Immature natural killer cell (primary cell): ENCODE data around the gene TAS2R1. TPM values are rescaled to one million over a fixed set of nuclear protein-coding genes. Genes with fewer than 3 reads are reported as not detected.

ENCODE experiments used
- DNase-seq, 3 donors: peaks; one replicate each; pipeline ENCODE4 v3.0.0; 2022; ENCODE audit warnings: mixed read lengths in 1 of 3
- H3K27ac Mint-ChIP-seq, 6 donors: one replicate each; pipeline ENCODE4 v1.8.0; 2020; ENCODE audit warnings: mixed read lengths in 6 of 6, mild to moderate bottlenecking in 5 of 6, inconsistent platforms in 4 of 6, moderate library complexity in 3 of 6
- H3K27me3 Mint-ChIP-seq, 3 donors: one replicate each; pipeline ENCODE4 v1.8.0; 2020 to 2021; ENCODE audit warnings: low read depth in 3 of 3, mild to moderate bottlenecking in 3 of 3, mixed read lengths in 3 of 3, moderate library complexity in 3 of 3, inconsistent platforms in 1 of 3
- H3K36me3 Mint-ChIP-seq, 3 donors: one replicate each; pipeline ENCODE4 v1.8.0; 2020; ENCODE audit warnings: mixed read lengths in 3 of 3, inconsistent platforms in 2 of 3, mild to moderate bottlenecking in 2 of 3
- H3K4me1 Mint-ChIP-seq, 2 donors: one replicate each; pipeline ENCODE4 v1.8.0; 2020; ENCODE audit warnings: inconsistent platforms in 2 of 2, mild to moderate bottlenecking in 2 of 2, mixed read lengths in 2 of 2, moderate library complexity in 1 of 2
- H3K4me3 Mint-ChIP-seq, 5 donors: one replicate each; pipeline ENCODE4 v1.8.0; 2020; ENCODE audit warnings: mild to moderate bottlenecking in 5 of 5, mixed read lengths in 5 of 5, inconsistent platforms in 3 of 5, moderate library complexity in 3 of 5
- H3K9me3 Mint-ChIP-seq, 6 donors: one replicate each; pipeline ENCODE4 v1.8.0; 2020; ENCODE audit warnings: mild to moderate bottlenecking in 6 of 6, mixed read lengths in 6 of 6, inconsistent platforms in 4 of 6, moderate library complexity in 3 of 6
- polyA plus RNA-seq, 3 donors: library from polyadenylated mRNA; unstranded; fragments of 300-500 nt; fragmentation: Illumina TruSeq; gene quantifications; one replicate each; pipeline ENCODE4 v1.2.3, GENCODE V29; 2021

TAS2R1 gene
- not detected for polyA plus RNA-seq

- peaks cover 0 to 2% (median 0%) of the 10 kb centered on the region in 3 donors for H3K27me3 Mint-ChIP-seq
- H3K36me3 Mint-ChIP-seq, result no peaks in the 10 kb centered on the region
- no peak within 1 kb of the TSS for H3K27ac Mint-ChIP-seq
Measured at GRCh38 chr5:9630251-9630650, at the start of gene TAS2R1. Gene TAS2R1 (minus strand): TSS chr5:9630351. CDS start chr5:9630032, 319 bp downstream.

GRCh38 chr5:9670371-9670770 lies 40.2 kb upstream of the TAS2R1 start:
- Mint-ChIP-seq H3K4me3 (no peak overlapping the region), H3K27ac (no peak overlapping the region)
- no peak for DNase-seq

More at GRCh38 chr5:9630251-9630650, at the start of gene TAS2R1:
- Mint-ChIP-seq H3K4me1 (no peaks in the 10 kb centered on the region), H3K9me3 (peaks cover 7 to 30% (median 8%) of the 10 kb centered on the region in 6 donors), H3K4me3 (no peak within 1 kb of the TSS)
- no peak for DNase-seq

GRCh38 chr5:9667906-9668305 lies 37.8 kb upstream of the TAS2R1 start:
- no peak overlapping the region for H3K4me3 Mint-ChIP-seq
- DNase-seq, result no peak
- no peak overlapping the region for H3K27ac Mint-ChIP-seq
- peaks cover 11 to 35% (median 20%) of the 10 kb centered on the region in 6 donors for H3K9me3 Mint-ChIP-seq
- no peaks in the 10 kb centered on the region for H3K4me1 Mint-ChIP-seq
- H3K27me3 Mint-ChIP-seq, result peaks cover 0 to 2% (median 1%) of the 10 kb centered on the region in 3 donors
- peaks cover 0 to 3% (median 0%) of the 10 kb centered on the region in 3 donors for H3K36me3 Mint-ChIP-seq

More at GRCh38 chr5:9670371-9670770, 40.2 kb upstream of the TAS2R1 start:
- Mint-ChIP-seq H3K27me3 (peaks cover 0 to 2% (median 1%) of the 10 kb centered on the region in 3 donors), H3K4me1 (no peaks in the 10 kb centered on the region), H3K9me3 (peaks cover 11 to 41% (median 17%) of the 10 kb centered on the region in 6 donors), H3K36me3 (peaks cover 0 to 3% (median 0%) of the 10 kb centered on the region in 3 donors)

- H3K4me3 Mint-ChIP-seq, result no peak overlapping the region
Measured at GRCh38 chr5:9663891-9664290, 33.7 kb upstream of the TAS2R1 start.

GRCh38 chr5:9661316-9662015 lies 31.3 kb upstream of the TAS2R1 start:
- Mint-ChIP-seq H3K27ac (no peak overlapping the region), H3K36me3 (peaks cover 0 to 2% (median 0%) of the 10 kb centered on the region in 3 donors), H3K4me3 (no peak overlapping the region), H3K4me1 (no peaks in the 10 kb centered on the region), H3K9me3 (peaks cover 8 to 20% (median 11%) of the 10 kb centered on the region in 6 donors), H3K27me3 (no peaks in the 10 kb centered on the region)
- DNase-seq, result no peak

More at GRCh38 chr5:9663891-9664290, 33.7 kb upstream of the TAS2R1 start:
- no peaks in the 10 kb centered on the region for H3K27me3 Mint-ChIP-seq
- peaks cover 0 to 3% (median 0%) of the 10 kb centered on the region in 3 donors for H3K36me3 Mint-ChIP-seq
- H3K27ac Mint-ChIP-seq, result no peak overlapping the region
- no peak for DNase-seq
- peaks cover 9 to 29% (median 20%) of the 10 kb centered on the region in 6 donors for H3K9me3 Mint-ChIP-seq
- H3K4me1 Mint-ChIP-seq, result no peaks in the 10 kb centered on the region

GRCh38 chr5:9658706-9659105 lies 28.6 kb upstream of the TAS2R1 start:
- Mint-ChIP-seq H3K4me1 (no peaks in the 10 kb centered on the region), H3K4me3 (no peak overlapping the region), H3K36me3 (no peaks in the 10 kb centered on the region), H3K9me3 (peaks cover 4 to 12% (median 6%) of the 10 kb centered on the region in 6 donors), H3K27ac (no peak overlapping the region), H3K27me3 (no peaks in the 10 kb centered on the region)
- no peak for DNase-seq

GRCh38 chr5:9657819-9658218 lies 27.7 kb upstream of the TAS2R1 start:
- no peak for DNase-seq
- Mint-ChIP-seq H3K4me3 (no peak overlapping the region), H3K36me3 (no peaks in the 10 kb centered on the region)

GRCh38 chr5:9655641-9656040 lies 25.5 kb upstream of the TAS2R1 start:
- H3K27me3 Mint-ChIP-seq, result no peaks in the 10 kb centered on the region
- no peaks in the 10 kb centered on the region for H3K36me3 Mint-ChIP-seq
- no peak for DNase-seq
- no peak overlapping the region for H3K4me3 Mint-ChIP-seq
- no peaks in the 10 kb centered on the region for H3K4me1 Mint-ChIP-seq
- no peak overlapping the region for H3K27ac Mint-ChIP-seq
- peaks cover 1 to 12% (median 9%) of the 10 kb centered on the region in 6 donors for H3K9me3 Mint-ChIP-seq

More at GRCh38 chr5:9657819-9658218, 27.7 kb upstream of the TAS2R1 start:
- Mint-ChIP-seq H3K27ac (no peak overlapping the region), H3K9me3 (peaks cover 4 to 12% (median 8%) of the 10 kb centered on the region in 6 donors), H3K4me1 (no peaks in the 10 kb centered on the region), H3K27me3 (no peaks in the 10 kb centered on the region)

GRCh38 chr5:9654886-9655285 lies 24.7 kb upstream of the TAS2R1 start:
- no peaks in the 10 kb centered on the region for H3K4me1 Mint-ChIP-seq
- no peaks in the 10 kb centered on the region for H3K36me3 Mint-ChIP-seq
- H3K27me3 Mint-ChIP-seq, result no peaks in the 10 kb centered on the region
- DNase-seq, result no peak
- no peak overlapping the region for H3K27ac Mint-ChIP-seq
- H3K9me3 Mint-ChIP-seq, result peaks cover 0 to 15% (median 6%) of the 10 kb centered on the region in 6 donors
- no peak overlapping the region for H3K4me3 Mint-ChIP-seq

GRCh38 chr5:9653811-9654210 lies 23.7 kb upstream of the TAS2R1 start:
- Mint-ChIP-seq H3K9me3 (peaks cover 0 to 15% (median 3%) of the 10 kb centered on the region in 6 donors), H3K27ac (no peak overlapping the region), H3K36me3 (no peaks in the 10 kb centered on the region)

GRCh38 chr5:9653061-9653460 lies 22.9 kb upstream of the TAS2R1 start:
- no peak overlapping the region for H3K4me3 Mint-ChIP-seq
- no peak overlapping the region for H3K27ac Mint-ChIP-seq
- H3K27me3 Mint-ChIP-seq, result no peaks in the 10 kb centered on the region
- no peaks in the 10 kb centered on the region for H3K36me3 Mint-ChIP-seq
- peaks cover 0 to 19% (median 2%) of the 10 kb centered on the region in 6 donors for H3K9me3 Mint-ChIP-seq
- no peaks in the 10 kb centered on the region for H3K4me1 Mint-ChIP-seq
- no peak for DNase-seq

More at GRCh38 chr5:9653811-9654210, 23.7 kb upstream of the TAS2R1 start:
- no peak for DNase-seq
- Mint-ChIP-seq H3K4me3 (no peak overlapping the region), H3K4me1 (no peaks in the 10 kb centered on the region), H3K27me3 (no peaks in the 10 kb centered on the region)

- Mint-ChIP-seq H3K27me3 (no peaks in the 10 kb centered on the region), H3K9me3 (peaks cover 0 to 25% (median 2%) of the 10 kb centered on the region in 6 donors), H3K4me1 (no peaks in the 10 kb centered on the region), H3K4me3 (no peak overlapping the region), H3K36me3 (no peaks in the 10 kb centered on the region), H3K27ac (no peak overlapping the region)
- DNase-seq, result no peak
Measured at GRCh38 chr5:9652295-9652694, 22.1 kb upstream of the TAS2R1 start.

- H3K4me3 Mint-ChIP-seq, result no peak overlapping the region
Measured at GRCh38 chr5:9646843-9647242, 16.7 kb upstream of the TAS2R1 start.

GRCh38 chr5:9644630-9645029 lies 14.5 kb upstream of the TAS2R1 start:
- H3K27me3 Mint-ChIP-seq, result no peaks in the 10 kb centered on the region
- no peaks in the 10 kb centered on the region for H3K36me3 Mint-ChIP-seq
- no peak for DNase-seq
- H3K9me3 Mint-ChIP-seq, result peaks cover 0 to 18% (median 8%) of the 10 kb centered on the region in 6 donors
- no peaks in the 10 kb centered on the region for H3K4me1 Mint-ChIP-seq
- no peak overlapping the region for H3K4me3 Mint-ChIP-seq
- H3K27ac Mint-ChIP-seq, result no peak overlapping the region

More at GRCh38 chr5:9646843-9647242, 16.7 kb upstream of the TAS2R1 start:
- H3K4me1 Mint-ChIP-seq, result no peaks in the 10 kb centered on the region
- H3K9me3 Mint-ChIP-seq, result peaks cover 0 to 21% (median 0%) of the 10 kb centered on the region in 6 donors
- no peaks in the 10 kb centered on the region for H3K27me3 Mint-ChIP-seq
- H3K27ac Mint-ChIP-seq, result no peak overlapping the region
- DNase-seq, result no peak
- H3K36me3 Mint-ChIP-seq, result no peaks in the 10 kb centered on the region
